GM12873 (cell line): ENCODE measurements around the gene CADM2.

Experiments used
- CTCF ChIP-seq: IDR thresholded peaks from 2 replicates; pipeline ENCODE4 v1.5.1; 2012; ENCODE audit warnings: low read depth, mild to moderate bottlenecking, moderate library complexity, low read length, control low read depth; ENCODE audit not compliant: insufficient read depth; ENCODE audit errors: missing control alignments

The CADM2 gene

DNA sequence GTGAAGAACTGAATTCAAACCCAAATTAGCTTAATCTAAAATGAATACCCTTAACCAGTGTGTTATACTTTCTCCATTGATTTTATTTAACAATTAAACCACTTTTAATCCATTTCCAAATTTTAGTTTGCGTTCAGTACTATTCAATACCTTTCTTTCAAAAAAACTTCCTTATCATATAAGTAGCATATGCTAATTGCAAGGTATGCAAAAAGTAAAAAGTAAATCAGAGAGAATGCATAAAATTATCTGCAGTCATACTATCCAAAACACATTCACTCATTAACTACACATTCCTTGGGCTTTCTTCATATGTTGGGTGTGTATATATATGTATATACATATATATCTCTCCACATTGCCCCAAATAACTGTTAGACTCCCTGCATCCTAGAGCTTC lies 208.8 kb downstream of the CADM2 start:
- TF ChIP-seq CTCF = no peak

GRCh38 chr3:85170646-85171045 lies 211.9 kb downstream of the CADM2 start:
- no peak for TF ChIP-seq CTCF

GRCh38 chr3:85171976-85172375 lies 213.2 kb downstream of the CADM2 start:
- TF ChIP-seq CTCF = no peak

DNA sequence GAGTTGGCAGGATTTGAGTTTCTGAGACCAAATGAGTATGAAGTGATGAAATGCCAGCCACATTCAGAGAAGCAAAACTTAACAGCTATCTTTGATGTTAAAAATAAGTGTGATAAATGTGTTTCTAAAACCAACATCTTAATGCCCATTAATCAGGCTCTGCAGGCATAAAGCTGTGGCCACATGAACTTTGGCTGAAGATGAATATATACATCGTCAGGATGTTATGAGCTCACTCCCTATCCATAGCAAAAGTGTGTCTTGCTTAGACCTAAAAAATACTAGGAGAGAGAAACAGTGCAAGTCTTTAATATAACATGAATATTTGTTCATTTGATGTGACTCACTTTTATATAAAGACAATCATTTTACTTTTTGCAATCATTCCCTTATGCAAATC lies 218.0 kb downstream of the CADM2 start:
- no peak for TF ChIP-seq CTCF

DNA sequence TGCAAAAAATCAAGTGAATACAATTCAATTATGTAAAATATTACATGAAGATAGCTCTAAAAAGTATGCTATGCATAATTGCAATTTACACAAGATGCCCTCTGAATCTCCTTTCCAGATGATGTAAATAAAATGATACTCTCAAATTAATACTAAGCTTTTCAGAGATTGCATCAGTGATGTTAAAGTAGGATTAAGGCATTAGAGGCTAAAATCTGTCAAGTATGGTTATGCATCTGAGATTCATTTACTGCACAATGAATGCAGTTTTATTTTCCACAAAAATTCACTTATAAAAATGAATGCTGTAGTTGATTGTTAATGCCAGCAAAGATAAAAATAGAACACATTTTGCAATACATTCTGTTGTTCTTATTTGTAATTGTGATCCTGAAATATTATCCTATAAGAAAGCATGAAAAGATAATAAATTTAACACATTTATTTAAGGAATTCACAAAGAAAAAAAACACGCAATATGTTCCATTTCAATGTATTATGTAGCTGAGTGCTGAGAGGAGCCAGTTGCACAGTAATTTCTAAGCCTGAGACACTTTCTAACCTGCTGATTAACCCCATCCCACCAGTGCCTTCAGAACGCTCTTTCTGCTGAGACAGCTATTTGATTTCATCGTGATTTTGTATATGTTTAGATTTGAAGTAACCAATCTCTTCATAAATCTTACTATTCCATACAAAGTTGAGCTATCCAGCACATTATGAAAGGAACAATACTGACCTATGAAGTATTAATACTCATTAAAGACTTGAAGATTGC lies 224.4 kb downstream of the CADM2 start:
- TF ChIP-seq CTCF = no peak

DNA sequence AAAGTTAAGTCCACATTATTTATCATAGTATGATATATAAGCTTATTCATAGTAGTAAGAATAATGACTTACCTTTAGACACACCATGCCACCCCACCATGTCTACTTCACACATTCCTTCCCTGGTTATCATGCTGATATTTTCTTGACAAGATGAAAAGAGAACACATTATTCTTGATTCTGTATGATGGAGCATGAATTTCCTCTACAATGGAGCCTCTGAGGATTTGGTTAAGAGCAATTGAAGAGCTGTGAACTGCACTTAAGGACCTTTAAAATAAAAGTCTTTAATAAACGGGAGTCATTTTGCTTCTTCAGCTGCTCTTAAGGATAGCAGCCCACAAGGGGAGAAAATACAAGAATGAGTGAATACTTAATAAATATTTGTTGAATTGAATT lies 226.7 kb downstream of the CADM2 start:
- no peak for TF ChIP-seq CTCF

- TF ChIP-seq CTCF = no peak
These were observed 230.9 kb downstream of the CADM2 start for GRCh38 chr3:85189731-85190130.
